ENCODE results near the gene ANG.

DNA sequence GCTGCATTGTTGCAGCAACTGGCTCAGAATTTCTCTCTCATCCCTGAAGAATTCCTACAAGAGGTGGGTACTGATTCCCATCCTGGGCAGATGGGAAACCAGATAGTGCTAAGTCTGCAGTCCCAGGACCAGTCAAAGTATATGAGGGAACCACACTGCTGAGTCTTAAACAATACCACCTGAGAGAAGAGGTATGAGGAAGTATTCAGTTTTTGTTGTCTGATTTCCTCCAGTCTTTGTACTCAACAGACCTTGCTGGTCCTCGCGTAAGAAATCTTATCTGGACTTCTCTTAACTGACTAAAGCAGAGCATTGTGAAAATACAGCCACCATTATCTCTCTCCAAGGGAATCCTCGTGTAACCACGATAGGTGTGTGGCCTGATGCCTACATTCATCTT lies 53.6 kb downstream of the ANG start:
- TF ChIP-seq, protein P1, sequence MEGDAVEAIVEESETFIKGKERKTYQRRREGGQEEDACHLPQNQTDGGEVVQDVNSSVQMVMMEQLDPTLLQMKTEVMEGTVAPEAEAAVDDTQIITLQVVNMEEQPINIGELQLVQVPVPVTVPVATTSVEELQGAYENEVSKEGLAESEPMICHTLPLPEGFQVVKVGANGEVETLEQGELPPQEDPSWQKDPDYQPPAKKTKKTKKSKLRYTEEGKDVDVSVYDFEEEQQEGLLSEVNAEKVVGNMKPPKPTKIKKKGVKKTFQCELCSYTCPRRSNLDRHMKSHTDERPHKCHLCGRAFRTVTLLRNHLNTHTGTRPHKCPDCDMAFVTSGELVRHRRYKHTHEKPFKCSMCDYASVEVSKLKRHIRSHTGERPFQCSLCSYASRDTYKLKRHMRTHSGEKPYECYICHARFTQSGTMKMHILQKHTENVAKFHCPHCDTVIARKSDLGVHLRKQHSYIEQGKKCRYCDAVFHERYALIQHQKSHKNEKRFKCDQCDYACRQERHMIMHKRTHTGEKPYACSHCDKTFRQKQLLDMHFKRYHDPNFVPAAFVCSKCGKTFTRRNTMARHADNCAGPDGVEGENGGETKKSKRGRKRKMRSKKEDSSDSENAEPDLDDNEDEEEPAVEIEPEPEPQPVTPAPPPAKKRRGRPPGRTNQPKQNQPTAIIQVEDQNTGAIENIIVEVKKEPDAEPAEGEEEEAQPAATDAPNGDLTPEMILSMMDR (IDR thresholded peaks at IDR 0.05; ENCODE audit: low read depth, low read length) = no peak
- no peak for TF ChIP-seq EZH2phosphoT487 (IDR thresholded peaks at IDR 0.05; ENCODE audit: low read depth)
